ENCODE measurements around the gene KDM4B.
A peak's percentile ranks its signal among the peaks of the same experiment; 100 is the strongest.

Gene KDM4B

GRCh38 chr19:5016781-5017180, 47.9 kb downstream of the KDM4B start:
- no peak for DNase-seq

- no peak for DNase-seq
Observed at GRCh38 chr19:5017235-5017634, 48.3 kb downstream of the KDM4B start.

- DNase-seq = no peak
Observed at GRCh38 chr19:5018224-5019015, 49.5 kb downstream of the KDM4B start.

GRCh38 chr19:5020368-5020767, 51.5 kb downstream of the KDM4B start:
- no peak for DNase-seq

GRCh38 chr19:5021046-5021445, 52.1 kb downstream of the KDM4B start:
- no peak for DNase-seq

- no peak for DNase-seq
Observed at GRCh38 chr19:5022066-5022860, 53.4 kb downstream of the KDM4B start.

GRCh38 chr19:5023128-5023571, 54.2 kb downstream of the KDM4B start:
- DNase-seq = no peak

GRCh38 chr19:5024282-5024681, 55.4 kb downstream of the KDM4B start:
- DNase-seq = no peak

- peak; percentile 82 for DNase-seq
Observed at GRCh38 chr19:5025027-5025426, 56.1 kb downstream of the KDM4B start.

- DNase-seq = no peak
Observed at GRCh38 chr19:5026706-5027273, 57.9 kb downstream of the KDM4B start.

- DNase-seq = no peak
Observed at GRCh38 chr19:5028229-5028886, 59.4 kb downstream of the KDM4B start.

- peak; percentile 85 for DNase-seq
Observed at GRCh38 chr19:5029596-5029995, 60.7 kb downstream of the KDM4B start.

GRCh38 chr19:5030136-5030820, 61.4 kb downstream of the KDM4B start:
- DNase-seq = no peak

GRCh38 chr19:5030822-5031221, 61.9 kb downstream of the KDM4B start:
- no peak for DNase-seq

GRCh38 chr19:5031231-5032100, 62.6 kb downstream of the KDM4B start:
- DNase-seq = peak; percentile 78

GRCh38 chr19:5032101-5032967, 63.4 kb downstream of the KDM4B start:
- DNase-seq = no peak

GRCh38 chr19:5035105-5035761, 66.3 kb downstream of the KDM4B start:
- no peak for DNase-seq

GRCh38 chr19:5035793-5036697, 67.1 kb downstream of the KDM4B start:
- DNase-seq = no peak

Data from NCI-H82 (cell line).